NCI-H748 treated with DMSO at 0.1 percent for 48 hours (cell line): ENCODE data around the gene ZNF563.
"Not testable (repeated sequence)": the region's sequence is repeated elsewhere in the genome, so short reads cannot be mapped to it uniquely, and the experiment has no call there.

ENCODE experiments used
- DNase-seq: peaks from one replicate; lab custom pipeline; 2025; lab: John Stamatoyannopoulos, UW

Gene ZNF563

GRCh38 chr19:12333162-12334159 lies at the start of gene ZNF563:
Gene ZNF563, minus strand, starts transcription at chr19:12333633. Its CDS starts 151 bp downstream, at chr19:12333482.
- DNase-seq = peak; percentile 83

GRCh38 chr19:12380444-12380737 lies 47.0 kb upstream of the ZNF563 start:
- no peak for DNase-seq

- DNase-seq = no peak
Measured at GRCh38 chr19:12379732-12380443, 46.5 kb upstream of the ZNF563 start.

DNA sequence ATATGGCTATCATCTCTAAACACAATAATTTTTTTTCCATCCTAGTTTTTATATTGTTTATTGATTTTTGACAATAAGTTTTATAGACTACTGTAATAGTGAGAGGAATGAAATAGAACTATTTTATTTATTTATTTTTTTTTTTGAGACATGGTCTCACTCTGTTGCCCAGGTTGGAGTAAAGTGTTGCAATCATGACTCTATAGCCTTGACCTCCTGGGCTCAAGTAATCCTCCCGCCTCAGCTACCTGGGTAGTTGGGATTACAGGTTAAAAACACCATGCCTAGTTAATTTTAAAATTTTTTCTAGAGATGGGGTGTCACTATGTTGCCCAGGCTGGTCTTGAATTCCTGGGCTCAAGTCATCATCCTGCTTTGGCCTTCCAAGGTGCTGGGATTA lies 40.6 kb upstream of the ZNF563 start:
- DNase-seq = no peak

- peak; percentile 85 for DNase-seq
Measured at GRCh38 chr19:12365236-12366162, 32.1 kb upstream of the ZNF563 start, which contains the start of gene ZNF442. Gene ZNF442, minus strand, starts transcription at chr19:12365683. Its CDS starts 2,052 bp downstream, at chr19:12363631.

- DNase-seq = no peak
Measured at GRCh38 chr19:12364391-12365235, 31.2 kb upstream of the ZNF563 start.

GRCh38 chr19:12362236-12362635 lies 28.8 kb upstream of the ZNF563 start:
- DNase-seq = not testable (repeated sequence)

- DNase-seq = no peak
Measured at GRCh38 chr19:12353375-12353774, 19.9 kb upstream of the ZNF563 start.

GRCh38 chr19:12350890-12351197 lies 17.4 kb upstream of the ZNF563 start:
- DNase-seq = no peak

- DNase-seq = no peak
Measured at GRCh38 chr19:12350185-12350889, 16.9 kb upstream of the ZNF563 start.

GRCh38 chr19:12346896-12347295 lies 13.5 kb upstream of the ZNF563 start:
- DNase-seq = no peak

DNA sequence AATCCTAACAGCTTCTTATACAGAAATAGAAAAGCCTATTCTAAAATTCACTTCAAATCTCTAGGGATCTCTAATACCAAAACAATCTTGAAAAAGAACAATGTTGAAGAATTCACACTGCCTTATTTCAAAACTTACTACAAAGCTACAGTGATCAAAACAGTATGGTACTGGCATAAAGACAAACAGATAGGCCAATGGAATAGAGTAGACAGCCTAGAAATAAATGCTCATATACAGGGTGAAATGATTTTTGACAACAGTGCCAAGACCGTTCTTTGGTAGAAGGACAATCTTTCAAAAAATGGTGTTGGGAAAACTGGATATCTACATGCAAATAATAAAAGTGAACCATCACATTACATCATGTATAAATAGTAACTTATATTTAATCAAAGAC lies 11.8 kb upstream of the ZNF563 start:
- no peak for DNase-seq

DNA sequence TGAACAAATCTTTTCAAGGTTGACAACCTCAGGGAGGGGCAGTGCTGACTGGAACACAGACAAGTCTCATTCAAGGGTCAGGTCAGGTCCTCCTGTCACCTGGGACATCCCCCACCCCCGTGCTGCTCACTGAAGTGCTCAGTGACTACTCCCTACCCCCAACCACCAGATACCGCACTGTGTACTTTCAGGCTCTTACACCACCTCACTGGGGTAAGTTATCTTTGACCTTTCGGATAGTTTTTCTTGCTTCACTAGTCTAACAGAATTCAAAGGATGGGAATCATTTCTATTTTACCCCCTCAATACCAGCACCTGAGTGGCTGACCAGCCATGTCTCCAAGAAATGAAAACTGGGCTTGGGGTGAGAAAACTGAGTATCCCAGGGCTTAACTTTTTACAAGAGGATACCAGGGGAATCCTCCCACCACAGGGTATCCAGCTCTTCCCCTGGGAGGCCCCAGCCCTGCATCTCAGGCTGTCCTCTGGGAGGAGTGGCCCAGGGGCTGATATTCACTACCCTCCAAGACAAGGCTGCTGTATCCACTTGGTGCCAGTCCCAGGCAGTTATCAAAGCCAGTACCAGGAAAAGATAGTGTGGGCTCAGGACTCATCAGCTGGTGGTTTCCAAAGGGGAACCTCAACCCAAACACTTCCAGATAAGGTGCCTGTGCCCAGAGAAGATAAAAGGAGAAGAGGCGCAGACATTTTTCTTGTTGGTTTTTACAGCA lies 2.1 kb downstream of the ZNF563 start:
- DNase-seq = no peak

DNA sequence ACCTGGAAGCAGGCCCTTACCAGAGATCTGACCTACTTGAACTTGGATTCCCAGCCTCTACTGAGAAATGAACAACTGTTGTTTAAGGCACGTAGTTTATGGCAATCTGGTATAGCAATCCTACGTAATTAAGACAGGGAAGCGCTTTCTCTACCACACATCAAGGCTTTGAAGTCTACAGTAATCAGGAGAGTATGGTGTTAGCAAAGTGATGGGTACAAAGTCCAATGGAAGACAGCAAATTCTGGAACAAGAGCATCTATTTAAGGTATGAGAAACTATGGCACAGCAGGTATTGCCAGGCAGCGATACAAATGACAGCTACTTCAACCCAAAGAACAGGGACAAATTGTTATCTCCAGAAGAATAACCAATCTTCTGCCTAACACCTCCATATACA lies 3.1 kb downstream of the ZNF563 start:
- DNase-seq = no peak

GRCh38 chr19:12325690-12326089 lies 7.7 kb downstream of the ZNF563 start:
- DNase-seq = no peak

GRCh38 chr19:12318782-12319413 lies 14.5 kb downstream of the ZNF563 start:
- DNase-seq = no peak

- DNase-seq = no peak
Measured at GRCh38 chr19:12314553-12314952, 18.9 kb downstream of the ZNF563 start.

DNA sequence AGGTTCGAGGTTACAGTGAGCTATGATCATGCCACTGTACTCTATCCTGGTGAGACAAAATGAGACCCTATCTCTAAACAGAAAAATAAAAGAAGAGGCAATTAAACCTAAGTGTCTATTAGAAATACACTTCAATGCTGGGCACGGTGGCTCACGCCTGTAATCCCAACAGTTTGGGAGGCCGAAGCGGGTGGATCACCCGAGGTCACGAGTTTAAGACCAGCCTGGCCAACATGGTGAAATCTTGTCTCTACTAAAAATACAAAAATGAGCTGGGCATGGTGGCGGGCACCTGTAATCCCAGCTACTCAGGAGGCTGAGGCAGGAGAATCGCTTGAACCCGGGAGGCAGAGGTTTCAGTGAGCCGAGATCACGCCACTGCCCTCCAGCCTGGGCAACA lies 24.5 kb downstream of the ZNF563 start:
- DNase-seq = not testable (repeated sequence)

GRCh38 chr19:12295191-12295590 lies 38.2 kb downstream of the ZNF563 start:
- no peak for DNase-seq
